ENCODE measurements around the gene AGBL4.

DNA sequence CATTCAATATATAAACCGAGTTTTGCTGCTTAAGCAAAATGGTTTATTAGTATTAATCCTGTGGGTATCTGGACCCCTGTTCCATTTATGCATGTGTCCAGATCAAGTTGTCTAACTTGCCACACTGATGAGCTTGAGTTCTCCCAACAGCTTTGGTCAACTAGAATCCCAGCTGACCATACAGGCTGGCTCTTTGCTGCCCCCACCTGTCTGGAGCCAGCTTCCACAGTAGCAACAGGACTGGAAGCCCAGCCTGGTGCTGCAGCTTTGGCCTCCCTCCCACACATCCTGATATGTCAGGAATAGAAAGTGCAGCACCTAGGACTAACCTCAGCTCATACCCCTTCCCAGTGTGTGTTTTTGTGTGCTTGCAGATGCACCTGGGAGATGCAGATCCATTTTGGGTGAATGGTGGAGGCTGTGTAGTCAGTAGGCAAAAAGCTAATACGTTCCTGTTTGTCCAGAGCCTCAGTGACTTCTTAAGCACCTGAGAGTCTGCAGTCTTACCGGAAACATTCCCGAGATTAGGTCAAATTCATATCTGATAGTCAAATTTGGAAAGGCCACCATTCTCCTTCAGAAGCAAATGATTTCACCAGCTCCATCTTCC is 1206.1 kb downstream of the AGBL4 start:
- TF ChIP-seq, protein P1, sequence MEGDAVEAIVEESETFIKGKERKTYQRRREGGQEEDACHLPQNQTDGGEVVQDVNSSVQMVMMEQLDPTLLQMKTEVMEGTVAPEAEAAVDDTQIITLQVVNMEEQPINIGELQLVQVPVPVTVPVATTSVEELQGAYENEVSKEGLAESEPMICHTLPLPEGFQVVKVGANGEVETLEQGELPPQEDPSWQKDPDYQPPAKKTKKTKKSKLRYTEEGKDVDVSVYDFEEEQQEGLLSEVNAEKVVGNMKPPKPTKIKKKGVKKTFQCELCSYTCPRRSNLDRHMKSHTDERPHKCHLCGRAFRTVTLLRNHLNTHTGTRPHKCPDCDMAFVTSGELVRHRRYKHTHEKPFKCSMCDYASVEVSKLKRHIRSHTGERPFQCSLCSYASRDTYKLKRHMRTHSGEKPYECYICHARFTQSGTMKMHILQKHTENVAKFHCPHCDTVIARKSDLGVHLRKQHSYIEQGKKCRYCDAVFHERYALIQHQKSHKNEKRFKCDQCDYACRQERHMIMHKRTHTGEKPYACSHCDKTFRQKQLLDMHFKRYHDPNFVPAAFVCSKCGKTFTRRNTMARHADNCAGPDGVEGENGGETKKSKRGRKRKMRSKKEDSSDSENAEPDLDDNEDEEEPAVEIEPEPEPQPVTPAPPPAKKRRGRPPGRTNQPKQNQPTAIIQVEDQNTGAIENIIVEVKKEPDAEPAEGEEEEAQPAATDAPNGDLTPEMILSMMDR (IDR thresholded peaks at IDR 0.05): peak; percentile 60 to 82 (median 78)
- no peak for TF ChIP-seq POLR2A (IDR thresholded peaks at IDR 0.05)
